Neural crest cell (in vitro differentiated cells): ENCODE results near the gene RPS14. TPM values are rescaled to one million over a fixed set of nuclear protein-coding genes. Genes with fewer than 3 reads are reported as not detected.

Experiments used
- DNase-seq: peaks from one replicate; pipeline ENCODE4 v3.0.0; 2021; ENCODE audit warnings: low read depth, mixed read lengths, low spot score
- H3K27ac Mint-ChIP-seq: one replicate; pipeline ENCODE4 v1.8.0; 2021; ENCODE audit warnings: mild to moderate bottlenecking, mixed read lengths; ENCODE audit not compliant: unreplicated experiment
- H3K27me3 Mint-ChIP-seq: 2 replicates; pipeline ENCODE4 v1.8.0; 2021; ENCODE audit warnings: low read depth, mild to moderate bottlenecking, mixed read lengths
- H3K36me3 Mint-ChIP-seq: 2 replicates; pipeline ENCODE4 v1.8.0; 2021; ENCODE audit warnings: low read depth, mild to moderate bottlenecking, mixed read lengths
- H3K4me1 Mint-ChIP-seq: 2 replicates; pipeline ENCODE4 v1.8.0; 2021; ENCODE audit warnings: mixed read lengths
- H3K4me3 Mint-ChIP-seq: one replicate; pipeline ENCODE4 v1.8.0; 2021; ENCODE audit warnings: mild to moderate bottlenecking, mixed read lengths
- H3K9me3 Mint-ChIP-seq: 2 replicates; pipeline ENCODE4 v1.8.0; 2021; ENCODE audit warnings: mixed read lengths
- total RNA-seq: library from RNA; stranded (reverse); gene quantifications from 2 replicates; pipeline ENCODE4 v1.2.1, GENCODE V29; 2021
- TF ChIP-seq, protein P1 (sequence below): fragments of 200-600 bp; sonication (generic); conservative IDR thresholded peaks from 2 replicates; pipeline ENCODE4 v1.5.0; 2021; ENCODE audit warnings: antibody characterized with exemption, mild to moderate bottlenecking

Gene RPS14
- total RNA-seq, 1 donor from 2014 or later = 2,170 TPM

DNA sequence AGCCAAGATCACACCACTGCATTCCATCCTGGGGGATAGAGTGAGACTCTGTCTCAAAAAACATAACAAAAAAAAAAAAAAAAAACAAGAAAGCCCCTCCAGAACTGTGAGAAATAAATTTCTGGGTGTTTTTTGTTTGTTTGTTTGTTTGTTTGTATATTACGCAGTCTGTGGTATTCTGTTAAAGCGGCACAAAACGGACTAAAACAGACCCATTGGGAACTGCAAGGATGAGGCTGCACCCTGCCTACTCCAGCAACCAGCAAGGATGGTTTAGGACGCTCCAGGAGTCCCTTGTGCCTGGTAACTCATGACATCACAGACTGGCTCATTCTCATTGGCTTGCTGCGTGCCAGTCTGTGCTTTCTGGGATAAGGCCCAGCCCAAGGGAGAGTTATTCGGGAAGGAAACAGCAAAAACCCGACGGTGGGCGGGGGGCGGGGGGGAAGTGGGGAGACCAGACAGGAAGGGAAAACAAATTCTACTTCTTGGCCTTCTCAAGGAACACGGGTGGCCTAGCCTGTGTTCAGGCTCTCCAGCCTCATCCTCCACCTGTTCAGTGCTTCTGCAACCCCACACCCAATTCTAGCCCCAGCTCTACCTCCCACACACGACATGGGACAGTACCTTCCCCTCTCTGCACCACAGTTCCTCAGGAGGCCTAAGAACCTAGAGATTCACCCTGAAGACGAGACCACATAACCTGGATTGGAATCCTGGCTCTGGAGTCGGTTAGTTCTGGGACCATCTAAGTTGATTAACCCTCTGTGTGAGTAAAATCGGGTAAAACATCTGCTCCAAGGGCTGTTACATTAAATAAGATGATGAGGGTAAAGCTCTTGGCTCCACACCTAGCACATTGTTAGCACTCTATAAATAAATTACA is 39.7 kb downstream of the RPS14 start:
- peak; percentile 67 for DNase-seq
- Mint-ChIP-seq H3K4me1 (peaks cover 26% of the 10 kb centered on the region), H3K27ac (no peak overlapping the region), H3K4me3 (peak overlapping the region; percentile 64), H3K9me3 (no peaks in the 10 kb centered on the region), H3K27me3 (no peaks in the 10 kb centered on the region), H3K36me3 (no peaks in the 10 kb centered on the region)
- TF ChIP-seq, protein P1, sequence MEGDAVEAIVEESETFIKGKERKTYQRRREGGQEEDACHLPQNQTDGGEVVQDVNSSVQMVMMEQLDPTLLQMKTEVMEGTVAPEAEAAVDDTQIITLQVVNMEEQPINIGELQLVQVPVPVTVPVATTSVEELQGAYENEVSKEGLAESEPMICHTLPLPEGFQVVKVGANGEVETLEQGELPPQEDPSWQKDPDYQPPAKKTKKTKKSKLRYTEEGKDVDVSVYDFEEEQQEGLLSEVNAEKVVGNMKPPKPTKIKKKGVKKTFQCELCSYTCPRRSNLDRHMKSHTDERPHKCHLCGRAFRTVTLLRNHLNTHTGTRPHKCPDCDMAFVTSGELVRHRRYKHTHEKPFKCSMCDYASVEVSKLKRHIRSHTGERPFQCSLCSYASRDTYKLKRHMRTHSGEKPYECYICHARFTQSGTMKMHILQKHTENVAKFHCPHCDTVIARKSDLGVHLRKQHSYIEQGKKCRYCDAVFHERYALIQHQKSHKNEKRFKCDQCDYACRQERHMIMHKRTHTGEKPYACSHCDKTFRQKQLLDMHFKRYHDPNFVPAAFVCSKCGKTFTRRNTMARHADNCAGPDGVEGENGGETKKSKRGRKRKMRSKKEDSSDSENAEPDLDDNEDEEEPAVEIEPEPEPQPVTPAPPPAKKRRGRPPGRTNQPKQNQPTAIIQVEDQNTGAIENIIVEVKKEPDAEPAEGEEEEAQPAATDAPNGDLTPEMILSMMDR = no peak

DNA sequence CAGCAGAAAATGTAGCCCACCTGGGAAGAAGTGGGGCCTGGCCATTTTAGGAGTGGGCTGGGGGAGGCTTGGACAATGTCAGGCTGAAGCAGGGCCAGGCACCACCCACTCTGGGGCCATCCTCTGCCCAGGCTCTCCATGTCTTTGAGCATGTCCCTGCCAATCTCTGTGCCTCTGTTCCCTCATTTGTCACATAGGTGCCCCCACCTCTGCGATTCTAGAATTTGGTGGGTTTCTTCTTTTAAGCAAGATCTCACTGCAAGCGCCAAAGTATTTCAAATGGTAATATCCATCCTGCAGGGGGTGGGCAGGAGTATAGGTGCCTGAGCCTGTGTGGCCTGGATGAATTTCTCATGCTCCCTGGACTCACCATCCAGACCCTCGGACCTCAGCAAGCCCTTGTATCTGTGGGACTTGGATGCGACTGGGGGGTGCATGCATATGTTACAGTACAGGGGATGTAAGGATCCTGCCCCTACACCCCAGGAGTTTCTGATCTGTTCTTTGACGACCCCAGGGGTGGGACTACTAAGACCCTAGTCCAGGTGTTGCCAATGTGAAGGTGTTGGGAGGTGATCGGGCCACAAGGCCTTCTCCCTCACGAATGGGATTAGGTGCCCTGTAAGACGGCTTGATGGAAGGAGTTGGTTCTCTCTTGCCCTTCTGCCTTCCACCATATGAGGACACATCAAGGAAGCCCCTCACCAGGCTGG is 41.2 kb downstream of the RPS14 start:
- H3K4me3 Mint-ChIP-seq = no peak overlapping the region
- peaks cover 26% of the 10 kb centered on the region for H3K4me1 Mint-ChIP-seq
- TF ChIP-seq, protein P1 = no peak
- no peak overlapping the region for H3K27ac Mint-ChIP-seq
- no peak for DNase-seq
- no peaks in the 10 kb centered on the region for H3K27me3 Mint-ChIP-seq
- no peaks in the 10 kb centered on the region for H3K36me3 Mint-ChIP-seq
- H3K9me3 Mint-ChIP-seq = no peaks in the 10 kb centered on the region

DNA sequence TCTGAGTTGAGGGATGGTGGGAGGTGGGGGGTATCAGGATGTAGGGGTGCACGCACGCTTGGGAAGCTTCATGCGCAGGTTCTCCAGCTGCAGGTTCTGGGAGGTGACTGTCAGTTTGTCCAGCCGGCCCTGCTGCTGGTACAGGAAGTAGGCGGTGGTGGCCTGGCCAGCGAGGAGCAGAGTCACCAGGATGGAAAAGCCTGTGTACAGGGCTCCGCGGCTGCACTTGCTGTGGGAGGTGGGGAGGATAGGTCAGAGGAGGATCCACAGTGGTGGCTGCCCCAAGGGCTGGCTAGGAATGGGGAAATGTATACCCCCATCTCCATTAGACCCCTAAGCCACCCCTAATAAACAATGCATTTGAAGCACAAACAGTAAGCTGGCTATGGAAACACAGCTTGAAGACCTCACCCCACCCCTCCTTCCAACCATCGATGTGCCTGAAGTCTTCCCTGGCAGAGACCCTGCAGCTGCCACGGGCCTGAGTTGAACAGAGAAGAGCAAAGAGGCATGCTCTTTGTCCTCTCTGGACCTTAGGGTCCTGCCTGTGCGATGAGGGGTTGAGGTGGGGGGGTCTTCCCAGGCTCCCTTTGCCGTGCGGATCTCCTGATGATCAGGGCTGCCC is 42.3 kb downstream of the RPS14 start:
- H3K36me3 Mint-ChIP-seq = no peaks in the 10 kb centered on the region
- H3K9me3 Mint-ChIP-seq = no peaks in the 10 kb centered on the region
- no peak overlapping the region for H3K4me3 Mint-ChIP-seq
- H3K27ac Mint-ChIP-seq = peak overlapping the region; percentile 62
- peaks cover 16% of the 10 kb centered on the region for H3K4me1 Mint-ChIP-seq
- no peak for DNase-seq
- TF ChIP-seq, protein P1 = no peak
- no peaks in the 10 kb centered on the region for H3K27me3 Mint-ChIP-seq

DNA sequence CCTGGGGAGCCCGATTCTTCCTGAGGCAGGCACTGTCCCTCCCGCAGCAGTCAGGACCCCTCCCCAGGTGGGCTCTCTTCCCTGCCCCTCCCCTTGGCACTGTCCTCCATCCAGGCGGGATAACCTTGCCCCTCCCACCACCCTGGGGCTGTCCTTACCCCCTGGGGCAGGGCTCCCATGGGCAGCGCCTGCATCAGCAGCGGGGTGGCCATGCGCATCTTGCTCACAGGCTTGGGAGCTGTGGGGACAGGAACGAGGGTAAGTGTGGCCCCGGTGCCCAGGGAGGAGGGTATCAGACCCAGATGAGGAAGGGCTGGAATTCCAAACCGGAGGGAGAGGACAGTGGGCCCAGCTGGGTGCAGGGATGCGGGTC is 42.8 kb downstream of the RPS14 start:
- no peak overlapping the region for H3K27ac Mint-ChIP-seq
- peaks cover 16% of the 10 kb centered on the region for H3K4me1 Mint-ChIP-seq
- H3K27me3 Mint-ChIP-seq = no peaks in the 10 kb centered on the region
- H3K36me3 Mint-ChIP-seq = no peaks in the 10 kb centered on the region
- TF ChIP-seq, protein P1 = no peak
- no peak for DNase-seq
- H3K4me3 Mint-ChIP-seq = no peak overlapping the region
- H3K9me3 Mint-ChIP-seq = no peaks in the 10 kb centered on the region

DNA sequence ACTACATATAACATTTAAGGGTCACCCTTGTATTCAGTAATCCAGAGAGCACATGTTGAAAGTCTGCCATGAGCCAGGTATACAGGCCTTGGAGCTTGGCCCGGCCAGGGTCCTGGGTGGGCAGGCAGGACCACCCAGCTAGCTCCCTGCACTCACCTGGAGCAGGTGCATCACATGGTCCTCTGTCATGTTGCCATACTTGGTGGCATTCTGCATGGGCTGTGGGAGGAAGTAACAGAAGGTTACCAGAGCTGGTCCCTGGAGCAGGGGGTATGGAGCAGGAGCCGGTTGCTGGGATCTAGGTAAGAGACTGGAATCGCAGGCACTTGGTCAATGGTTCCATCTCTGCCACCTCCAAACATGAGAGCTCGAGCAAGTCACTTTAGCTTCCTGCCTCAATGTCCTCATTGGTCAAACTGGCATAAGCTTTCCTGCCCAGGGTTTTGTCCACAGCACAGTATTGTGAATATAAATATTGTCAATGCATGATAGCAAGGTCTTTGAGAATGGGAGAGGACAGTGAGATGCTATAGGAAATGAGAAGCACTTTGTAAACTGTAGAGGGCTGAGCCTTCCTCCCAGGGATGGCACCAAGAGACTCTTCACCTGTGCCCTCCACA is 43.3 kb downstream of the RPS14 start:
- Mint-ChIP-seq H3K4me1 (peaks cover 16% of the 10 kb centered on the region), H3K27me3 (no peaks in the 10 kb centered on the region), H3K4me3 (no peak overlapping the region), H3K27ac (no peak overlapping the region), H3K36me3 (no peaks in the 10 kb centered on the region), H3K9me3 (no peaks in the 10 kb centered on the region)
- DNase-seq = no peak
- TF ChIP-seq, protein P1 = no peak
